Measurements from ENCODE around the gene IL36RN. TPM values are rescaled to one million over a fixed set of nuclear protein-coding genes. Genes with fewer than 3 reads are reported as not detected.

IL36RN gene
- not detected in 2 replicates for total RNA-seq

GRCh38 chr2:113058998-113059960 lies at the start of gene IL36RN:
Gene IL36RN, plus strand, starts transcription at chr2:113059198. Its CDS starts 241 bp downstream, at chr2:113059439.

DNA sequence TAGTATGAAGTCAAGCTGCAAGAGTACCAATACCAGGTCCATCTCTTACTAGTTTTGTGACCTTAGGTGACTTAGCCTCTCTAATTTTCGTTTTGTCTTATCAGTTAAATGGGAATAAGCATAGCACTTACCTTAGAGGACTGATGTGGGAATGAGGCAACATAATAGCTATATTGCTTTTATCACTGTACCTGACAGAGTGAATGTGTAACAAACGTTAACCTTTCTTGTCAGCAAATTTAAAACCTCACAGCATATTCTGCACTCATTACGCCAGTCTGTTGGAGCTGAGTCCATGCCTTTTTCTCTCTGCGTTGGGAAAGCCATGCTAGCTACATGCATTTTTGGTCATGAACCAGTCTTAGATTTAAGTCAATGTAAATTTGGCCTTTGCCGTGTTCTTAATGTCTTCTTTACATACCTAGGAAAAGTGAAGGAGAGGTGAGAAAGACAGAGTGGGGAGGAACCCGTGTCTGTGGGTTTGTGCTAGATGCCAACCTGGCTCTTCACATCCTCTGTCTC lies 6.5 kb upstream of the IL36RN start, which contains the start of gene IL36B:
Gene IL36B, minus strand, starts transcription at position 472 of the 522 bp plus-strand sequence.

DNA sequence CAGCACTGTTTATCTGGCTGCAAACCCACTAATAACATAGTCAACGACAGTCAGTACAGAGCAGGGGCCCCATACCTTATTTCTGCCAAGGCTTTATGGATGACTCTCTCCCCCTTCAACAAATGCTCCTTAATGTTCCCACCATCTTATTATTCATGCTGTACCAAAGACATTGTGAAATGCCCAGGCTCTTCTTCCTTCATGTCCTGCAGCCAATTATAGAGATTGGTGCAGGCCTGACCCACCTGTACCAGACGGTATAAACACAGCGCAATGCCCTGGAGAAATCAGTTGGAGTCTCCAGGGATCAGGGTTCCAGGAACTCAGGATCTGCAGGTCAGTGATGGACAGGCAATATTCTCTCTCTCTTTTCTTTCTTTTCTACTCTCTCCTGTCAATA lies 8.7 kb downstream of the IL36RN start, which contains the start of gene IL1F10:
Gene IL1F10, plus strand, starts transcription at position 290 of the 400 bp plus-strand sequence. CDS start 4,769 bp downstream, outside the sequence.

Other genes with a start within 250 kb of the IL36RN start
- 0.63 TPM in 1 of 2 replicates, not detected in the other for gene IL1B, start 222.4 kb upstream of the IL36RN start, total RNA-seq
- not detected in 2 replicates for gene IL37, start 148.0 kb upstream of the IL36RN start, total RNA-seq
- not detected in 2 replicates for gene IL36G, start 81.2 kb upstream of the IL36RN start, total RNA-seq
- not detected in 2 replicates for gene IL36A, start 53.7 kb upstream of the IL36RN start, total RNA-seq
- gene IL36B, start 6.3 kb upstream of the IL36RN start, total RNA-seq, result not detected in 2 replicates
- not detected in 2 replicates for gene IL1F10, start 8.8 kb downstream of the IL36RN start, total RNA-seq
- gene IL1RN, start 68.4 kb downstream of the IL36RN start, total RNA-seq, result 0.16 TPM in 1 of 2 replicates, not detected in the other
- 0.17 and 1.6 TPM in 2 replicates for gene PSD4, start 114.8 kb downstream of the IL36RN start, total RNA-seq
- gene PAX8, start 219.7 kb downstream of the IL36RN start, total RNA-seq, result 0.43 and 0.79 TPM in 2 replicates